ENCODE measurements around the gene PKP4. TPM values are rescaled to one million over a fixed set of nuclear protein-coding genes. Genes with fewer than 3 reads are reported as not detected.

The PKP4 gene, protein sequence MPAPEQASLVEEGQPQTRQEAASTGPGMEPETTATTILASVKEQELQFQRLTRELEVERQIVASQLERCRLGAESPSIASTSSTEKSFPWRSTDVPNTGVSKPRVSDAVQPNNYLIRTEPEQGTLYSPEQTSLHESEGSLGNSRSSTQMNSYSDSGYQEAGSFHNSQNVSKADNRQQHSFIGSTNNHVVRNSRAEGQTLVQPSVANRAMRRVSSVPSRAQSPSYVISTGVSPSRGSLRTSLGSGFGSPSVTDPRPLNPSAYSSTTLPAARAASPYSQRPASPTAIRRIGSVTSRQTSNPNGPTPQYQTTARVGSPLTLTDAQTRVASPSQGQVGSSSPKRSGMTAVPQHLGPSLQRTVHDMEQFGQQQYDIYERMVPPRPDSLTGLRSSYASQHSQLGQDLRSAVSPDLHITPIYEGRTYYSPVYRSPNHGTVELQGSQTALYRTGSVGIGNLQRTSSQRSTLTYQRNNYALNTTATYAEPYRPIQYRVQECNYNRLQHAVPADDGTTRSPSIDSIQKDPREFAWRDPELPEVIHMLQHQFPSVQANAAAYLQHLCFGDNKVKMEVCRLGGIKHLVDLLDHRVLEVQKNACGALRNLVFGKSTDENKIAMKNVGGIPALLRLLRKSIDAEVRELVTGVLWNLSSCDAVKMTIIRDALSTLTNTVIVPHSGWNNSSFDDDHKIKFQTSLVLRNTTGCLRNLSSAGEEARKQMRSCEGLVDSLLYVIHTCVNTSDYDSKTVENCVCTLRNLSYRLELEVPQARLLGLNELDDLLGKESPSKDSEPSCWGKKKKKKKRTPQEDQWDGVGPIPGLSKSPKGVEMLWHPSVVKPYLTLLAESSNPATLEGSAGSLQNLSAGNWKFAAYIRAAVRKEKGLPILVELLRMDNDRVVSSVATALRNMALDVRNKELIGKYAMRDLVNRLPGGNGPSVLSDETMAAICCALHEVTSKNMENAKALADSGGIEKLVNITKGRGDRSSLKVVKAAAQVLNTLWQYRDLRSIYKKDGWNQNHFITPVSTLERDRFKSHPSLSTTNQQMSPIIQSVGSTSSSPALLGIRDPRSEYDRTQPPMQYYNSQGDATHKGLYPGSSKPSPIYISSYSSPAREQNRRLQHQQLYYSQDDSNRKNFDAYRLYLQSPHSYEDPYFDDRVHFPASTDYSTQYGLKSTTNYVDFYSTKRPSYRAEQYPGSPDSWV
- 125 TPM for total RNA-seq

GRCh38 chr2:158456309-158457066 is at the start of gene PKP4, which contains the start of gene CCDC148:
TSS of gene PKP4 (plus strand) at chr2:158456952. CDS start at chr2:158533185, 76,233 bp downstream.
TSS of gene CCDC148 (minus strand) at chr2:158456753. CDS start at chr2:158456439, 314 bp downstream.

Small RNA genes within 50 kb of the gene (small RNA-seq; reads per million reads assigned to genes)
- gene AC005042.3 (ENCODE audit: low replicate concordance) (not detected), gene RN7SL393P (ENCODE audit: low replicate concordance) (not detected)

Other genes starting within 250 kb of the PKP4 start
- gene CCDC148, start 199 bp upstream of the PKP4 start, total RNA-seq, result 15.7 TPM

Data from parietal lobe (tissue), 2 donors.